ENCODE measurements around the gene SFMBT1.

DNA sequence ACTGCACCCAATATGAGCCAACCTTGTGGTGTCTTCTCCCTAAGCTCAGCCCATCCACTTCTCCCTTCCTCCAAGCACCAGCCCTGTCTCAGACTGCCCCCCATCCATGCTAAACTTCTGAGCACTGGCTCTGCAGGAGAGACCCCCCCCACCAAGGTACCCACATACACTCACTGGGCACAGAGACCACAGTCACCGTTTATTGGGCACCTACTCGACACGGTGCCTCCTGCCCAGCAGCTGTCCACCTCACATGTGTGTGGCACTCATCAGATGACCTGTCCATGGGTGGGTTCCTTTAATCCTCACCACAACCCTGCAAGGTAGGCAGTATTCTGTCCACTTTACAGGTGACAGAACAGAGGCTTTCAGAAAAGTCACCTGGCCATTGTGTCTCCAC, 22.3 kb upstream of the SFMBT1 start:
- TF ChIP-seq, protein P1, sequence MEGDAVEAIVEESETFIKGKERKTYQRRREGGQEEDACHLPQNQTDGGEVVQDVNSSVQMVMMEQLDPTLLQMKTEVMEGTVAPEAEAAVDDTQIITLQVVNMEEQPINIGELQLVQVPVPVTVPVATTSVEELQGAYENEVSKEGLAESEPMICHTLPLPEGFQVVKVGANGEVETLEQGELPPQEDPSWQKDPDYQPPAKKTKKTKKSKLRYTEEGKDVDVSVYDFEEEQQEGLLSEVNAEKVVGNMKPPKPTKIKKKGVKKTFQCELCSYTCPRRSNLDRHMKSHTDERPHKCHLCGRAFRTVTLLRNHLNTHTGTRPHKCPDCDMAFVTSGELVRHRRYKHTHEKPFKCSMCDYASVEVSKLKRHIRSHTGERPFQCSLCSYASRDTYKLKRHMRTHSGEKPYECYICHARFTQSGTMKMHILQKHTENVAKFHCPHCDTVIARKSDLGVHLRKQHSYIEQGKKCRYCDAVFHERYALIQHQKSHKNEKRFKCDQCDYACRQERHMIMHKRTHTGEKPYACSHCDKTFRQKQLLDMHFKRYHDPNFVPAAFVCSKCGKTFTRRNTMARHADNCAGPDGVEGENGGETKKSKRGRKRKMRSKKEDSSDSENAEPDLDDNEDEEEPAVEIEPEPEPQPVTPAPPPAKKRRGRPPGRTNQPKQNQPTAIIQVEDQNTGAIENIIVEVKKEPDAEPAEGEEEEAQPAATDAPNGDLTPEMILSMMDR (IDR thresholded peaks at IDR 0.05; ENCODE audit: low read depth, low read length, poor library complexity, severe bottlenecking), result no peak
- no peak for TF ChIP-seq EZH2phosphoT487 (IDR thresholded peaks at IDR 0.05; ENCODE audit: borderline replicate concordance, low read length)
